A549 (cell line): ENCODE data around the gene VAT1.
A peak's percentile ranks its signal among the peaks of the same experiment; 100 is the strongest.

ENCODE experiments used
- BHLHE40 ChIP-seq: IDR thresholded peaks from 2 replicates; pipeline ENCODE4 v1.6.1; 2012; ENCODE audit warnings: low read depth, low read length, inconsistent platforms
- CEBPB ChIP-seq, 2 experiments: fragments of >200 bp in 1 of 2; sonication (Bioruptor Twin) in 1 of 2; formaldehyde crosslinking in 1 of 2; IDR thresholded peaks; 2 replicates each; pipeline ENCODE4 v1.6.1; 2012 to 2016
- CTCF ChIP-seq: fragments of >200 bp; sonication (Bioruptor Twin); formaldehyde crosslinking; IDR thresholded peaks from 3 replicates; pipeline ENCODE4 v1.5.1; 2016
- HDAC2 ChIP-seq: fragments of 200-600 bp; sonication (generic); IDR thresholded peaks from 2 replicates; pipeline ENCODE4 v1.6.1; 2016
- JUN ChIP-seq, 2 experiments: fragments of >200 bp; sonication (Bioruptor Twin); formaldehyde crosslinking; IDR thresholded peaks; 2 replicates in 1 of 2; 3 replicates in 1 of 2; pipeline ENCODE4 v1.6.1; 2016 to 2017
- POLR2A ChIP-seq: IDR thresholded peaks from 2 replicates; pipeline ENCODE4 v1.6.1; 2012; ENCODE audit warnings: mild to moderate bottlenecking, low read length
- ZC3H11A ChIP-seq: fragments of 450-650 bp; IDR thresholded peaks from 2 replicates; pipeline ENCODE4 v1.6.1; 2014; ENCODE audit warnings: antibody characterized with exemption, mild to moderate bottlenecking
- TF ChIP-seq, protein P1 (sequence below): fragments of 200-600 bp; sonication (generic); IDR thresholded peaks from 2 replicates; pipeline ENCODE4 v1.6.1; 2016; ENCODE audit warnings: antibody characterized with exemption, mild to moderate bottlenecking, moderate library complexity

- TF ChIP-seq POLR2A (peak; percentile 46), CTCF (peak; percentile 73), BHLHE40 (no peak), ZC3H11A (no peak), HDAC2 (no peak), JUN (IDR thresholded peaks at IDR 0.05) (no peak), CEBPB (IDR thresholded peaks at IDR 0.05) (no peak; a peak in 1 of 4 replicates)
- TF ChIP-seq, protein P1, sequence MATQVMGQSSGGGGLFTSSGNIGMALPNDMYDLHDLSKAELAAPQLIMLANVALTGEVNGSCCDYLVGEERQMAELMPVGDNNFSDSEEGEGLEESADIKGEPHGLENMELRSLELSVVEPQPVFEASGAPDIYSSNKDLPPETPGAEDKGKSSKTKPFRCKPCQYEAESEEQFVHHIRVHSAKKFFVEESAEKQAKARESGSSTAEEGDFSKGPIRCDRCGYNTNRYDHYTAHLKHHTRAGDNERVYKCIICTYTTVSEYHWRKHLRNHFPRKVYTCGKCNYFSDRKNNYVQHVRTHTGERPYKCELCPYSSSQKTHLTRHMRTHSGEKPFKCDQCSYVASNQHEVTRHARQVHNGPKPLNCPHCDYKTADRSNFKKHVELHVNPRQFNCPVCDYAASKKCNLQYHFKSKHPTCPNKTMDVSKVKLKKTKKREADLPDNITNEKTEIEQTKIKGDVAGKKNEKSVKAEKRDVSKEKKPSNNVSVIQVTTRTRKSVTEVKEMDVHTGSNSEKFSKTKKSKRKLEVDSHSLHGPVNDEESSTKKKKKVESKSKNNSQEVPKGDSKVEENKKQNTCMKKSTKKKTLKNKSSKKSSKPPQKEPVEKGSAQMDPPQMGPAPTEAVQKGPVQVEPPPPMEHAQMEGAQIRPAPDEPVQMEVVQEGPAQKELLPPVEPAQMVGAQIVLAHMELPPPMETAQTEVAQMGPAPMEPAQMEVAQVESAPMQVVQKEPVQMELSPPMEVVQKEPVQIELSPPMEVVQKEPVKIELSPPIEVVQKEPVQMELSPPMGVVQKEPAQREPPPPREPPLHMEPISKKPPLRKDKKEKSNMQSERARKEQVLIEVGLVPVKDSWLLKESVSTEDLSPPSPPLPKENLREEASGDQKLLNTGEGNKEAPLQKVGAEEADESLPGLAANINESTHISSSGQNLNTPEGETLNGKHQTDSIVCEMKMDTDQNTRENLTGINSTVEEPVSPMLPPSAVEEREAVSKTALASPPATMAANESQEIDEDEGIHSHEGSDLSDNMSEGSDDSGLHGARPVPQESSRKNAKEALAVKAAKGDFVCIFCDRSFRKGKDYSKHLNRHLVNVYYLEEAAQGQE: no peak
Observed at GRCh38 chr17:43024407-43025289, 2.5 kb upstream of the VAT1 start, which contains the start of gene RND2.
